Measurements from ENCODE around the gene CRADD. TPM values are rescaled to one million over a fixed set of nuclear protein-coding genes. Genes with fewer than 3 reads are reported as not detected.

The CRADD gene
- total RNA-seq, 1 donor: 12.9 TPM

DNA sequence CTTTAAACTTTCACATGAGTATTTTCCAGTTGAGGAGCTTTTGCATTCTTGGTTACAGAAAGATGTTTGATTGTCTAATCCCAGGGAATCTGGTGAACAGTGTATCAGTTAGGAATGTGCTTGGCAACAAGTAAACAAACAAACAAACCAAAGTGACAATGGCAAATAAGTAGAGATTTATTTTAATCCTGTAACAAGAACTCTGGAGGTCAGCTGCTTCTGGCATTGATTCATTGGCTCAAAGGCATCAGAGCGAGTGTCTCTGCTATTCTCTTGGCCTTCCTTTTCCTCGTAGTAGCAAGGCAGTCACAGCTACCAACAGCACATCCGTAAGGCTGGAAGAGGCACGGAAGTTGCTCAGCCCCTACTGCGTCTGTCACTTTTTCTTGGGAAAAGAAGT is 37.2 kb downstream of the CRADD start:
- TF ChIP-seq, protein P1, sequence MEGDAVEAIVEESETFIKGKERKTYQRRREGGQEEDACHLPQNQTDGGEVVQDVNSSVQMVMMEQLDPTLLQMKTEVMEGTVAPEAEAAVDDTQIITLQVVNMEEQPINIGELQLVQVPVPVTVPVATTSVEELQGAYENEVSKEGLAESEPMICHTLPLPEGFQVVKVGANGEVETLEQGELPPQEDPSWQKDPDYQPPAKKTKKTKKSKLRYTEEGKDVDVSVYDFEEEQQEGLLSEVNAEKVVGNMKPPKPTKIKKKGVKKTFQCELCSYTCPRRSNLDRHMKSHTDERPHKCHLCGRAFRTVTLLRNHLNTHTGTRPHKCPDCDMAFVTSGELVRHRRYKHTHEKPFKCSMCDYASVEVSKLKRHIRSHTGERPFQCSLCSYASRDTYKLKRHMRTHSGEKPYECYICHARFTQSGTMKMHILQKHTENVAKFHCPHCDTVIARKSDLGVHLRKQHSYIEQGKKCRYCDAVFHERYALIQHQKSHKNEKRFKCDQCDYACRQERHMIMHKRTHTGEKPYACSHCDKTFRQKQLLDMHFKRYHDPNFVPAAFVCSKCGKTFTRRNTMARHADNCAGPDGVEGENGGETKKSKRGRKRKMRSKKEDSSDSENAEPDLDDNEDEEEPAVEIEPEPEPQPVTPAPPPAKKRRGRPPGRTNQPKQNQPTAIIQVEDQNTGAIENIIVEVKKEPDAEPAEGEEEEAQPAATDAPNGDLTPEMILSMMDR (IDR thresholded peaks at IDR 0.05; ENCODE audit: insufficient read depth, low read length): no peak
- H3K4me3 ChIP-seq (ENCODE audit: low read depth, low read length): no peak overlapping the region
- DNase-seq (ENCODE audit: low read depth): no peak

DNA sequence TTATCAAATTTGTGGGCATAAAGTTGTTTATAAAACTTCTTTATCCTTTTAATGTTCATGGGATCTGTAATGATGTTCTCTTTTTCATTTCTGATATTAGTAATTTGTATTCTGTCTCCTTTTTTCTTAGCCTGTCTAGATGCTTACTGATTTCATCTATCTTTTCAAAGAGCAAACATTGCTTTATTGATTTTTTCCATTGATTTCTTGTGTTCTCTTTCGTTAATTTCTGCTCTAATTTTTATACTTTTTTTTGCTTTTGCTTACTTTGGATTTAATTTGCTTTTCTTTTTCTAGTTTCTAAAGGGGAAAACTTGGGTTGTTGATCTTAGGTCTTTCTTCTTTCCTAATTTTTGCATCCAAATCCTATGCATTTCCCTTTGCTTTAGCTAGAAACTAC is 42.5 kb downstream of the CRADD start:
- TF ChIP-seq, protein P1 (IDR thresholded peaks at IDR 0.05; ENCODE audit: insufficient read depth, low read length): no peak
- DNase-seq (ENCODE audit: low read depth): no peak
- H3K4me3 ChIP-seq (ENCODE audit: low read depth, low read length): no peak overlapping the region

DNA sequence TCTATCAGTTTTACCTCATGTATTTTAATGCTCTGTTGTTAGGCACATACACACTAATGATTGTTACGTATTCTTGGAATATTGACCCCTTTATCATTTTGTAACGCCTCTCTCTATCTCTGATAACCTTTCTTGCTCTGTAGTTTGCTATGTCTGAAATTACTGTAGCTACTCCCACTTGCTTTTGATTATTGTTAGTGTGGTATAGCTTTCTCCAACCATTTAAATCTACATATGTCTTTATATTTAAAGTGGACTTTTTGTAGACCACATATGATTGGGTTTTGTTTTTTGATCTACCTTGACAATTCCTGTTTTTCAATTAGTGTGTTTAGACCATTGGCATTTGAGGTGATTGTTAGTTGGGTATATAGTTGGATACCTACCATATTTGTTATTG is 43.4 kb downstream of the CRADD start:
- no peak overlapping the region for H3K4me3 ChIP-seq (ENCODE audit: low read depth, low read length)
- DNase-seq (ENCODE audit: low read depth): no peak
- TF ChIP-seq, protein P1 (IDR thresholded peaks at IDR 0.05; ENCODE audit: insufficient read depth, low read length): no peak

DNA sequence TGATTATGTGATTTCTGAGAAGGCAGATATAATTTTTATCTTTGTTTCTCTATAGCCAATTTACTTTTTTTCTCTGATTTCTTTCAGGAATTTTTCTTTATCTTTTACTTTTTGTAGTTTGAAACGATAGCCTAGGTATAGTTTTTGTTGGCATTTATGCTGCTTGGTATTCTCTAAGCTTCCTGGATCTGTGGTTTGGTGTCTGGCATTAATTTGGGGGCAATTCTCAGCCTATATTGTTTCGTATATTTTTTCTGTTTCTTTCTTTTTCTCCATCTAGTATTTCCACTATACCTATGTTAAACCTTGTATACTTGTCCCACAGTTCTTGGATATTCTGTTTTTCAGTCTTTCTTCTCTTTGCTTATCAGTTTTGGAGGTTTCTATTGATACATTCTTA is 45.0 kb downstream of the CRADD start:
- TF ChIP-seq, protein P1 (IDR thresholded peaks at IDR 0.05; ENCODE audit: insufficient read depth, low read length): no peak
- no peak overlapping the region for H3K4me3 ChIP-seq (ENCODE audit: low read depth, low read length)
- DNase-seq (ENCODE audit: low read depth): no peak

DNA sequence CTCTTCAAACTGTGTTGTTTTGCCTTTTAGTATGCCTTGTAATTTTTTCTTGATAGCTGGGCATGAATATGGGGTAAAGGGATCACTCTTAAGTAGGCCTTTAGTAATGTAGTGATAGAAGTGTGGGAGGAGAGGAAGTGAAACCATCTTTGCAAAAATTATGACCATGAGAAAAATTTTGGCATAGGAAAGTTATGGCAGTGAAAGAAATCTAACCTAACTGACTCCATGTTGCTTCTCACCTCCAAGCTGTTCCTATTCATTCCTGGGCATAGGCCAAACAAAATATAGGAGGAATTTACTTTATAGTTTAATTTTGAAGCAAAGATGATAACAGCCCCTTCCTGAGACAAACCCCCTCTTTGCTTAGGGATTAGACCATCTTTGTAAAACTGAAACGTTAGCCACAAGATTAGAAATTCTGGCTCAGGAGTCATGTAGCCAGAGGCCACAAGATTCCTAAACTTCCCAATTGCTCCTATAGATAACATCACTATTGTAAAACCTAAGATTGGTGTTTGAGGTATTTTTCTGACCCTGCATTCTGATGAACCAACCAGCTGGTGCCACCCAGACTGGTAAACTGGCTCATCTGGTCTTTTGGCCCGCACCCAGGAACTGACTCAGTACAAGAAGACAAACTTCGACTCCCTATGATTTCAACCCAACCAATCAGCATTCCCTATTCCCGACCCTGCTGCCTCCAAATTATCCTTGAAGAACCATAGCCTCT is 45.8 kb downstream of the CRADD start:
- DNase-seq (ENCODE audit: low read depth): no peak
- no peak overlapping the region for H3K4me3 ChIP-seq (ENCODE audit: low read depth, low read length)
- TF ChIP-seq, protein P1 (IDR thresholded peaks at IDR 0.05; ENCODE audit: insufficient read depth, low read length): no peak

DNA sequence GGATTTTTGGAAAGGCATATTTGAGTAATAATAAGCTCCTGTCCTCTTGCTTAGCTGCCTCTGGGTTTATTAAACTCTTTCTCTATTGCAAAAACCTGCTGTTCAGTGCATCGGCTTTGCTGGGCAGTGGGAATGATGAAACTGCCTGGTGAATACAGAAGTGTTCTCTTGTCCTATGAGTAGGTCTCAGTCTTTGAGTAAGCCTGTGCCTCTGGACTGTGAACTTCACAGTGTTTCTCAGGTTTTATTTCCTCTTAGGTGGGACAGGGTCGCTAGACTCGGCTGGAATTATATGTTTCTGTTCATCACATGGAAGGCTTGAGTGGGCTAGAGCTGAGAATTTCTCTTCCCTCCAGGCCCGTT is 46.4 kb downstream of the CRADD start:
- H3K4me3 ChIP-seq (ENCODE audit: low read depth, low read length): no peak overlapping the region
- no peak for DNase-seq (ENCODE audit: low read depth)
- TF ChIP-seq, protein P1 (IDR thresholded peaks at IDR 0.05; ENCODE audit: insufficient read depth, low read length): no peak

DNA sequence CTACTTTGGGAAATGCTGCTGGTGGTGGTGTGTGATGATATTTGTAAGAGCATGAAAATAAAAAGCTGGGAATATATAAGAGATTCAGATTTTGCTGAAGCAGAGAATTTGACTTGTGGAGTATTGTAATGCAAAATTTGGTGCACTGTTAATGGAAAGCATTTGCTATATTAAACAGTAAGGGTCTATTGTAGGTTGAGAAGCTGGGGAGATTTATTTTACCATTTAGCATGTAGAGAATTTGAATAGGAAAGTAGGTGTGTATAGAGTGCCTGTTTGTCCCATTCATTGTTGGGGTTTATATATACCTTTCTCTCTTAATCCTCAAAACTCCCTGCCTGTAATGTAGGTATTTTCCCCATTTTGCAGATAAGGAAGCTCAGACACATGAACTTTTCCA is 48.4 kb downstream of the CRADD start:
- no peak for DNase-seq (ENCODE audit: low read depth)
- TF ChIP-seq, protein P1 (IDR thresholded peaks at IDR 0.05; ENCODE audit: insufficient read depth, low read length): no peak
- no peak overlapping the region for H3K4me3 ChIP-seq (ENCODE audit: low read depth, low read length)

Measured in fibroblast of the aortic adventitia (primary cell).